GM19372 (cell line): ENCODE results near the gene OR52M1.
A peak's percentile ranks its signal among the peaks of the same experiment; 100 is the strongest.
"Not testable (repeated sequence)": the region's sequence is repeated elsewhere in the genome, so short reads cannot be mapped to it uniquely, and the experiment has no call there.

Experiments used
- ATAC-seq: cut with Tn5 transposase; IDR thresholded peaks from one replicate; pipeline ENCODE4 v1.9.1; 2021; ENCODE audit warnings: mild to moderate bottlenecking, low read depth, moderate library complexity; ENCODE audit not compliant: unreplicated experiment

OR52M1 gene

GRCh38 chr11:4544891-4545290 is at the start of gene OR52M1:
TSS of gene OR52M1 (plus strand) at chr11:4545191. CDS start at chr11:4545191, 0 bp downstream.
- ATAC-seq: no peak

- ATAC-seq: no peak
Measured at GRCh38 chr11:4495487-4495886, 49.5 kb upstream of the OR52M1 start.

GRCh38 chr11:4495986-4496385 is 49.0 kb upstream of the OR52M1 start:
- ATAC-seq: no peak

GRCh38 chr11:4496557-4497248 is 48.3 kb upstream of the OR52M1 start:
- no peak for ATAC-seq

- no peak for ATAC-seq
Measured at GRCh38 chr11:4508886-4509285, 36.1 kb upstream of the OR52M1 start.

- no peak for ATAC-seq
Measured at GRCh38 chr11:4511282-4512245, 33.4 kb upstream of the OR52M1 start.

GRCh38 chr11:4514196-4514595 is 30.8 kb upstream of the OR52M1 start:
- ATAC-seq: no peak

- no peak for ATAC-seq
Measured at GRCh38 chr11:4522339-4522738, 22.7 kb upstream of the OR52M1 start.

GRCh38 chr11:4522752-4523151 is 22.2 kb upstream of the OR52M1 start:
- no peak for ATAC-seq

- no peak for ATAC-seq
Measured at GRCh38 chr11:4523666-4524065, 21.3 kb upstream of the OR52M1 start.

GRCh38 chr11:4527926-4528325 is 17.1 kb upstream of the OR52M1 start:
- ATAC-seq: no peak

GRCh38 chr11:4531686-4532085 is 13.3 kb upstream of the OR52M1 start:
- not testable (repeated sequence) for ATAC-seq

- peak; percentile 73 for ATAC-seq
Measured at GRCh38 chr11:4539603-4540219, 5.3 kb upstream of the OR52M1 start.

- no peak for ATAC-seq
Measured at GRCh38 chr11:4541071-4541470, 3.9 kb upstream of the OR52M1 start.

GRCh38 chr11:4543561-4543960 is 1.4 kb upstream of the OR52M1 start:
- ATAC-seq: no peak

GRCh38 chr11:4546878-4547277 is 1.9 kb downstream of the OR52M1 start:
- ATAC-seq: no peak

- no peak for ATAC-seq
Measured at GRCh38 chr11:4547416-4547815, 2.4 kb downstream of the OR52M1 start.

GRCh38 chr11:4551346-4551979 is 6.5 kb downstream of the OR52M1 start:
- no peak for ATAC-seq

GRCh38 chr11:4559527-4560440 is 14.8 kb downstream of the OR52M1 start:
- ATAC-seq: no peak

GRCh38 chr11:4560467-4560866 is 15.5 kb downstream of the OR52M1 start:
- no peak for ATAC-seq
